Measurements from ENCODE around the gene MGAT3. TPM values are rescaled to one million over a fixed set of nuclear protein-coding genes. Genes with fewer than 3 reads are reported as not detected.

Gene MGAT3
- total RNA-seq, 2 donors from 2014 or later: 0.82 to 7.4 TPM

DNA sequence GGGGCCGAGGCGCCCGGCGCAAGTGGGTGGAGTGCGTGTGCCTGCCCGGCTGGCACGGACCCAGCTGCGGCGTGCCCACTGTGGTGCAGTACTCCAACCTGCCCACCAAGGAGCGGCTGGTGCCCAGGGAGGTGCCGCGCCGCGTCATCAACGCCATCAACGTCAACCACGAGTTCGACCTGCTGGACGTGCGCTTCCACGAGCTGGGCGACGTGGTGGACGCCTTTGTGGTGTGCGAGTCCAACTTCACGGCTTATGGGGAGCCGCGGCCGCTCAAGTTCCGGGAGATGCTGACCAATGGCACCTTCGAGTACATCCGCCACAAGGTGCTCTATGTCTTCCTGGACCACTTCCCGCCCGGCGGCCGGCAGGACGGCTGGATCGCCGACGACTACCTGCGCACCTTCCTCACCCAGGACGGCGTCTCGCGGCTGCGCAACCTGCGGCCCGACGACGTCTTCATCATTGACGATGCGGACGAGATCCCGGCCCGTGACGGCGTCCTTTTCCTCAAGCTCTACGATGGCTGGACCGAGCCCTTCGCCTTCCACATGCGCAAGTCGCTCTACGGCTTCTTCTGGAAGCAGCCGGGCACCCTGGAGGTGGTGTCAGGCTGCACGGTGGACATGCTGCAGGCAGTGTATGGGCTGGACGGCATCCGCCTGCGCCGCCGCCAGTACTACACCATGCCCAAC lies 31.2 kb downstream of the MGAT3 start:
- no peak for DNase-seq (ENCODE audit: low spot score)
- Histone ChIP-seq H3K4me1 (replicated peaks) (no peaks in the 10 kb centered on the region), H3K36me3 (no peaks in the 10 kb centered on the region), H3K4me3 (no peak overlapping the region), H3K9me3 (no peaks in the 10 kb centered on the region), H3K27ac (no peak overlapping the region), H3K27me3 (replicated peaks; ENCODE audit: insufficient read depth) (no peaks in the 10 kb centered on the region)
- intact Hi-C loops (cut with DNase I): no loop called here
- 97% methylated on average over 70 of the region's 70 CpGs for WGBS
- TF ChIP-seq, protein P1, sequence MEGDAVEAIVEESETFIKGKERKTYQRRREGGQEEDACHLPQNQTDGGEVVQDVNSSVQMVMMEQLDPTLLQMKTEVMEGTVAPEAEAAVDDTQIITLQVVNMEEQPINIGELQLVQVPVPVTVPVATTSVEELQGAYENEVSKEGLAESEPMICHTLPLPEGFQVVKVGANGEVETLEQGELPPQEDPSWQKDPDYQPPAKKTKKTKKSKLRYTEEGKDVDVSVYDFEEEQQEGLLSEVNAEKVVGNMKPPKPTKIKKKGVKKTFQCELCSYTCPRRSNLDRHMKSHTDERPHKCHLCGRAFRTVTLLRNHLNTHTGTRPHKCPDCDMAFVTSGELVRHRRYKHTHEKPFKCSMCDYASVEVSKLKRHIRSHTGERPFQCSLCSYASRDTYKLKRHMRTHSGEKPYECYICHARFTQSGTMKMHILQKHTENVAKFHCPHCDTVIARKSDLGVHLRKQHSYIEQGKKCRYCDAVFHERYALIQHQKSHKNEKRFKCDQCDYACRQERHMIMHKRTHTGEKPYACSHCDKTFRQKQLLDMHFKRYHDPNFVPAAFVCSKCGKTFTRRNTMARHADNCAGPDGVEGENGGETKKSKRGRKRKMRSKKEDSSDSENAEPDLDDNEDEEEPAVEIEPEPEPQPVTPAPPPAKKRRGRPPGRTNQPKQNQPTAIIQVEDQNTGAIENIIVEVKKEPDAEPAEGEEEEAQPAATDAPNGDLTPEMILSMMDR (IDR thresholded peaks at IDR 0.05): no peak
- TF ChIP-seq POLR2AphosphoS5 (IDR thresholded peaks at IDR 0.05) (no peak), POLR2A (IDR thresholded peaks at IDR 0.05) (no peak)

DNA sequence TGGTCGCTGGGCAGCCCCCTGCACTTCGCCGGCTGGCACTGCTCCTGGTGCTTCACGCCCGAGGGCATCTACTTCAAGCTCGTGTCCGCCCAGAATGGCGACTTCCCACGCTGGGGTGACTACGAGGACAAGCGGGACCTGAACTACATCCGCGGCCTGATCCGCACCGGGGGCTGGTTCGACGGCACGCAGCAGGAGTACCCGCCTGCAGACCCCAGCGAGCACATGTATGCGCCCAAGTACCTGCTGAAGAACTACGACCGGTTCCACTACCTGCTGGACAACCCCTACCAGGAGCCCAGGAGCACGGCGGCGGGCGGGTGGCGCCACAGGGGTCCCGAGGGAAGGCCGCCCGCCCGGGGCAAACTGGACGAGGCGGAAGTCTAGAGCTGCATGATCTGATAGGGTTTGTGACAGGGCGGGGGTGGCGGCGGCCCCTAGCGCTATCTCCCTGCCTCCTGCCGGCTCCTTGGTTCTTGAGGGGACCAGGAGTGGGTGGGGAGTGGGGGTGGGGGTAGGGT lies 31.8 kb downstream of the MGAT3 start:
- no peaks in the 10 kb centered on the region for H3K27me3 ChIP-seq (replicated peaks; ENCODE audit: insufficient read depth)
- intact Hi-C loops (cut with DNase I): no loop called here
- TF ChIP-seq POLR2AphosphoS5 (IDR thresholded peaks at IDR 0.05) (no peak), POLR2A (IDR thresholded peaks at IDR 0.05) (no peak)
- no peak overlapping the region for H3K4me3 ChIP-seq
- H3K36me3 ChIP-seq: no peaks in the 10 kb centered on the region
- no peak for DNase-seq (ENCODE audit: low spot score)
- no peaks in the 10 kb centered on the region for H3K4me1 ChIP-seq (replicated peaks)
- H3K27ac ChIP-seq: no peak overlapping the region
- WGBS: 93% methylated on average over 39 of the region's 39 CpGs
- no peaks in the 10 kb centered on the region for H3K9me3 ChIP-seq

DNA sequence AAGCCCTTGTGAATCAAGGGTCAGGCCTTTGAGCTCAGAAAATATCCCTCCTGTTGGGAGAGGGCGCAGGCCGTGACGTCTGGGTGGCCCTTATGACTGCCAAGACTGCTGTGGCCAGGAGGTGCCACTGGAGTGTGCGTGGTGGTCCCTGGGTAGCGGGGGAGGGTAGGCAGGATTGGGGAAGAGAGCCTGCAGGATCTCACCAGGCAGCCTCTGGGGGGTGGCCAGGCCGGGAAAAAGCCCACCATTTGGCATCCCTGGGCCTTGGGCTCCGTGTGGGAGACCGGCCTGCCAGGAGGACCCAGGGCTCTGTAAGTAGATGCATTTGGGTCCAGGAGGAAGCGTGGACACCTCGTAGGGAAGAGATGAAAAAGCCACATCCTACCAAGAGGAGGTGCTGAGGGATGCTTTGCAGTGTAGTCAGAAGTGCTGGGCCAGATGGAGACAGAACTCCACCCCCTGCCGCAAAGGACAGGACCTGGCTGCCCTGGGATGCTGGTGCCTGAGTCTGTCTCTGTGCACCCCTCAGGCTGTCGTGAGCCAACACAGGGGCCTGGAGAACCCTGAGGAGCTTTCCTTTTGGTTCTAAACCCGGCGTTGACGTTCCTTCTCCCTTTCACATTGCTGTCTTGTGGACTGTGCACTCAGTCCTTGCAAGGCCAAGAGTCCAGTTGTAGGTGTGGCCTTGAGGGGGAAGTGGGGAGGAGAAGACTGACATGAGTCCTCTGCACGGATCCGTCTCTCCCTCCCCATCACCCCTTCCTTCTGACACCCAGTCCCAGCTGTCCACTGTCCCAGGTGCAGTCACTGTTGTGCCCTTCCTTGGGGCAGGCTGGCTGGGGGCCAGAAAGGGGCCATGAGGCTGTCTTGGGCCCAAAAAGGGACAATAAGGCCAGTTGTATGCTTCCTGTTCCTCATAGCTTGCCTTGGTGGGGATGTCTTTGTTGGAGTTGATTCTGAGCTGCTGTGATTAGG lies 32.6 kb downstream of the MGAT3 start:
- 84% methylated on average over 17 of the region's 17 CpGs for WGBS
- intact Hi-C loops (cut with DNase I): loop anchor here (5.0 kb wide), 1 partner anchor 38 kb away; no protein-coding TSS in a partner anchor
- DNase-seq (ENCODE audit: low spot score): no peak
- no peak overlapping the region for H3K4me3 ChIP-seq
- H3K36me3 ChIP-seq: no peaks in the 10 kb centered on the region
- TF ChIP-seq POLR2AphosphoS5 (IDR thresholded peaks at IDR 0.05) (no peak), POLR2A (IDR thresholded peaks at IDR 0.05) (no peak)
- TF ChIP-seq, protein P1 (IDR thresholded peaks at IDR 0.05): no peak
- no peaks in the 10 kb centered on the region for H3K27me3 ChIP-seq (replicated peaks; ENCODE audit: insufficient read depth)
- H3K9me3 ChIP-seq: no peaks in the 10 kb centered on the region
- H3K4me1 ChIP-seq (replicated peaks): no peaks in the 10 kb centered on the region
- H3K27ac ChIP-seq: no peak overlapping the region

DNA sequence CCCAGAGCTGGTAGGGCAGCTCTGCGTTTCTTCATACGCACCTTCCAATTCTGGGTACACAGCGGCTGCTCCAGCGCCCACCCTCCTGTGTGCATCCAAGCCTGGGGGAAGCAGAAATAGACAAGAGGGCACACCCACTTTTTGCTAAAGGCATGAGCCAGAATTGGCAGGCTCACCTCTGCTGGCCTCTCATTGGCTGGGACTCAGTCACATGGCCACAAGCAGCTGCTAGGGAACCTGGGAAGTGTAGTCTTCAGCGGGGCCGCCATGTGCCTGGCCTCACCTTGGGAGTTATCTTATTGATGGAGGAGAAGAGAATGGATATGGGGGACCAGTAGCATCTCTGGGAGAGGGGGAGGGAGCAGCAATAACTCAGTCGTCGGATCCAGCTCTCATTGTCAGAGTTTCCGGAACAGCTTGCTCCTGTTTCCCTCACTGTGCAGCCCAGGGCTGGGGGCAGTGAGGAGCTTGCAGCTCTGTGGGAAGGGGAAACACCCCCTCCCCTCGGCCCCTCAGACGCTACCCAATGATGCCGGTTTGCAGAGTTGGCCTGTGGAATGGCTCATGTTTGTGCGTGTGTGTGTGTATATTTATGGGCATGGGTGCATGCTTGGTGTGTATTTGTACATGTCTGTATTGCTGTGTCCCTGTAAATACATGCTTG lies 33.5 kb downstream of the MGAT3 start:
- H3K9me3 ChIP-seq: no peaks in the 10 kb centered on the region
- no peaks in the 10 kb centered on the region for H3K36me3 ChIP-seq
- DNase-seq (ENCODE audit: low spot score): peak; percentile 75
- no peaks in the 10 kb centered on the region for H3K27me3 ChIP-seq (replicated peaks; ENCODE audit: insufficient read depth)
- no peaks in the 10 kb centered on the region for H3K4me1 ChIP-seq (replicated peaks)
- intact Hi-C loops (cut with DNase I): loop anchor here (5.0 kb wide), 1 partner anchor 37 kb away; no protein-coding TSS in a partner anchor
- WGBS: 50% methylated on average over 13 of the region's 13 CpGs
- no peak overlapping the region for H3K27ac ChIP-seq
- TF ChIP-seq, protein P1 (IDR thresholded peaks at IDR 0.05): no peak
- TF ChIP-seq POLR2AphosphoS5 (IDR thresholded peaks at IDR 0.05) (peak; percentile 71), POLR2A (IDR thresholded peaks at IDR 0.05) (no peak)
- H3K4me3 ChIP-seq: no peak overlapping the region
